ENCODE measurements around the gene CRAT. TPM values are rescaled to one million over a fixed set of nuclear protein-coding genes. Genes with fewer than 3 reads are reported as not detected.
A peak's percentile ranks its signal among the peaks of the same experiment; 100 is the strongest.

The CRAT gene
- total and polyA plus RNA-seq, 4 donors: 10.4 to 26.0 (median 16.5) TPM

GRCh38 chr9:129080601-129081387 lies 29.8 kb downstream of the CRAT start, which contains the start of gene DOLPP1:
TSS of gene DOLPP1 (plus strand) at chr9:129081111. CDS start at chr9:129081132, 21 bp downstream.
- Histone ChIP-seq H3K9me3 (ENCODE audit: control insufficient read depth in 4 of 4, insufficient read depth in 3 of 4, low read length in 3 of 4) (no peaks in the 10 kb centered on the region), H3K4me1 (ENCODE audit: control insufficient read depth in 5 of 5, insufficient read depth in 5 of 5, low read length in 5 of 5) (peaks cover 0 to 14% (median 5%) of the 10 kb centered on the region in 5 donors), H3K36me3 (ENCODE audit: control insufficient read depth in 4 of 4, insufficient read depth in 4 of 4, low read length in 4 of 4) (peaks cover 0 to 13% (median 6%) of the 10 kb centered on the region in 4 donors), H3K27ac (ENCODE audit: low read depth in 1 of 2, low read length in 1 of 2) (peak within 1 kb of the TSS; percentile 55 to 67), H3K4me3 (peak within 1 kb of the TSS; percentile 63), H3K9ac (ENCODE audit: insufficient read depth in 1 of 2, low read length in 2 of 2) (peak within 1 kb of the TSS in 1 of 2 donors; percentile 42), H3K27me3 (ENCODE audit: control insufficient read depth in 3 of 3, insufficient read depth in 3 of 3, low read length in 2 of 3) (no peaks in the 10 kb centered on the region)
- peak; percentile 99 to 100 (median 100) for DNase-seq
- peak; percentile 99 for ATAC-seq (ENCODE audit: insufficient read depth, low FRiP score)
- WGBS, 2 donors: 1% methylated on average over 60 to 70 of the region's 70 CpGs
- TF ChIP-seq CTCF (IDR thresholded peaks at IDR 0.05; ENCODE audit: control extremely low read depth, extremely low read depth): no peak

DNA sequence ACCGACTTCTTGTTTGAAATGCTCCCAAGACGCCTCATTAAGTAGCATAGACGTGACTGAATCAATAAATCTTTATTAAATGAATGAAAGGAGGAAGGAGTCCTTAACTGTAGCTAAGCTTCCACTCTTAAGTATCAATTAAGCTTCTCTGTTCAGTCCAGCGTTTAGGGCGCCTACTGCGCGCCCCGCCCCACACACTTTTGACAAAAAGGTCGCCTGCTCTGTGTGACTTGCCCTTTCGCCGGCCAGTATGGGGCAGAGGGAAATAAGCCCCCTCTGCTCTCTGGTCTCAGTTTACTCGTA lies 30.3 kb downstream of the CRAT start:
- ATAC-seq (ENCODE audit: insufficient read depth, low FRiP score) (no peak), DNase-seq (peak in 1 of 3 donors; percentile 8)
- Histone ChIP-seq H3K9me3 (ENCODE audit: control insufficient read depth in 4 of 4, insufficient read depth in 3 of 4, low read length in 3 of 4) (no peaks in the 10 kb centered on the region), H3K4me1 (ENCODE audit: control insufficient read depth in 5 of 5, insufficient read depth in 5 of 5, low read length in 5 of 5) (peaks cover 0 to 14% (median 5%) of the 10 kb centered on the region in 5 donors), H3K9ac (ENCODE audit: insufficient read depth in 1 of 2, low read length in 2 of 2) (peak overlapping the region in 1 of 2 donors; percentile 38), H3K27me3 (ENCODE audit: control insufficient read depth in 3 of 3, insufficient read depth in 3 of 3, low read length in 2 of 3) (no peaks in the 10 kb centered on the region), H3K36me3 (ENCODE audit: control insufficient read depth in 4 of 4, insufficient read depth in 4 of 4, low read length in 4 of 4) (peaks cover 0 to 7% (median 4%) of the 10 kb centered on the region in 4 donors), H3K4me3 (peak overlapping the region; percentile 45), H3K27ac (ENCODE audit: low read depth in 1 of 2, low read length in 1 of 2) (peak overlapping the region in 1 of 2 donors; percentile 55)
- TF ChIP-seq CTCF (IDR thresholded peaks at IDR 0.05; ENCODE audit: control extremely low read depth, extremely low read depth): no peak
- 4% methylated on average over 12 of the region's 12 CpGs for WGBS, 2 donors

DNA sequence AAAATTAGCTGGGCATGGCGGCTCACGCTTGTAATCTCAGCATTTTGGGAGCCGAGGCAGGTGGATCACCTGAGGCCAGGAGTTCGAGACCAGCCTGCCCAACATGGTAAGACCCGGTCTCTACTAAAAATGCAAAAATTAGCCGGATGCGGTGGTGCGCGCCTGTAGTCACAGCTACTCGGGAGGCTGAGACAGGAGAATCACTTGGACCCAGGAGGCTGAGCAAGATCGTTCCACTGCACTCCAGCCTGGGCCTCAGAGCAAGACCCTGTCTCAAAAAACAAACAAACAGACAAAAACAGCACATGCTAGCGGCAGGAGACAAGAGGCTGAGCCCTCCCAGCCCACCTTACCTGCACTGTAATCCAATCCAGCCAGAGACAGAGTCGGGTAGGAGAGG lies 30.8 kb downstream of the CRAT start:
- H3K4me3 ChIP-seq: no peak overlapping the region
- peak overlapping the region in 1 of 2 donors; percentile 38 for H3K9ac ChIP-seq (ENCODE audit: insufficient read depth in 1 of 2, low read length in 2 of 2)
- TF ChIP-seq CTCF (IDR thresholded peaks at IDR 0.05; ENCODE audit: control extremely low read depth, extremely low read depth): no peak
- ATAC-seq (ENCODE audit: insufficient read depth, low FRiP score) (no peak), DNase-seq (no peak)
- peaks cover 0 to 3% (median 1%) of the 10 kb centered on the region in 4 donors for H3K36me3 ChIP-seq (ENCODE audit: control insufficient read depth in 4 of 4, insufficient read depth in 4 of 4, low read length in 4 of 4)
- H3K27me3 ChIP-seq (ENCODE audit: control insufficient read depth in 3 of 3, insufficient read depth in 3 of 3, low read length in 2 of 3): no peaks in the 10 kb centered on the region
- no peak overlapping the region for H3K27ac ChIP-seq (ENCODE audit: low read depth in 1 of 2, low read length in 1 of 2)
- no peaks in the 10 kb centered on the region for H3K9me3 ChIP-seq (ENCODE audit: control insufficient read depth in 4 of 4, insufficient read depth in 3 of 4, low read length in 3 of 4)
- H3K4me1 ChIP-seq (ENCODE audit: control insufficient read depth in 5 of 5, insufficient read depth in 5 of 5, low read length in 5 of 5): peaks cover 0 to 14% (median 5%) of the 10 kb centered on the region in 5 donors
- WGBS, 2 donors: 85 to 91% methylated on average over 13 of the region's 13 CpGs
